Measurements from ENCODE around the gene HOXA3.

The HOXA3 gene

DNA sequence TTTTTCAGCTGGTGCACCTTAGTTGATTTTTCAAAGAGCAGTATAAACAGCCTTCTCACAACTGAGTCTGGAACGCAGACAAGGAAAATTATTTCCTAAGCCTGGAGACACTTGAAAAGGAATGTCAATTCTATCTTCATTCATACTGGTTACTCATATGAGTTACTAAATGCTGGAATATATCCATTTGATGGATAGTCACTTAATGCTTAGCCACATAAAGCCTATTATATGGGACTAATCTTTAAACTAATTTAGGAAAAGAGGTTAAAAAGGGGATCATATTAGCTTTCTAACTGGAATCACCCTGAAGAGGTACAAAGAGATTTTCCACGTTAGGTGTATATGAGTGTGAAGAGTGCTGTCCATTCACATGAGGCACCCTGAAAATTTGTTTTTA is 20.2 kb downstream of the HOXA3 start:
- H3K27me3 ChIP-seq (ENCODE audit: low read depth, low read length) = no peaks in the 10 kb centered on the region
- peaks cover 30 to 52% of the 10 kb centered on the region in 2 donors for H3K4me1 ChIP-seq (ENCODE audit: control insufficient read depth in 1 of 2, insufficient read depth in 2 of 2, low read length in 2 of 2)
- no peaks in the 10 kb centered on the region for H3K9me3 ChIP-seq (ENCODE audit: control insufficient read depth in 1 of 2, low read length in 2 of 2)
- no peak overlapping the region for H3K4me3 ChIP-seq (ENCODE audit: low read depth in 1 of 2, low read length in 2 of 2)
- H3K27ac ChIP-seq (ENCODE audit: low read length) = no peak overlapping the region
- H3K36me3 ChIP-seq (ENCODE audit: control insufficient read depth in 1 of 2, insufficient read depth in 2 of 2, low read length in 2 of 2) = no peaks in the 10 kb centered on the region

DNA sequence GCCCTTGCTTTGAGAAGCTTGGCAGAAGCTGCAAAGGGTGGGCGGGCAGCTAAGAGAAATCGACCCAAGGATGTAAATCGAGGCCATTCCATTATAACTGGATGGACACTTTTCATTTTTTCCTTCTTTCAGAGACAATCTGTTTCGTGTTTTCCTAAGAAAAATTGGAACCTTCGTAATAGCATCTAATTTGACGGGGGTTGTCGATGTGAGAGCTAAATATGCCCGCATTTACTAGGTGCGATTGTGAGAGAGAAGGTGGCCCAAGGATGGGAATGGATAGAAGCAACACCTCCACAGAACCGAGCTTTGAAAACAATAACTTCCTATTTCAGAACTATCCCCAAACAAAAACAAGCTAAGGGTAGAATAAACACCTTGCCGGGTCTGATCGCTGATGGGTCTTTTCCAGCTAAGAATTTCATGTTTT is 21.0 kb downstream of the HOXA3 start:
- H3K4me3 ChIP-seq (ENCODE audit: low read depth in 1 of 2, low read length in 2 of 2) = peak overlapping the region; percentile 64 to 70
- no peaks in the 10 kb centered on the region for H3K9me3 ChIP-seq (ENCODE audit: control insufficient read depth in 1 of 2, low read length in 2 of 2)
- no peaks in the 10 kb centered on the region for H3K36me3 ChIP-seq (ENCODE audit: control insufficient read depth in 1 of 2, insufficient read depth in 2 of 2, low read length in 2 of 2)
- no peaks in the 10 kb centered on the region for H3K27me3 ChIP-seq (ENCODE audit: low read depth, low read length)
- H3K4me1 ChIP-seq (ENCODE audit: control insufficient read depth in 1 of 2, insufficient read depth in 2 of 2, low read length in 2 of 2) = peaks cover 38 to 60% of the 10 kb centered on the region in 2 donors
- H3K27ac ChIP-seq (ENCODE audit: low read length) = peak overlapping the region; percentile 86

DNA sequence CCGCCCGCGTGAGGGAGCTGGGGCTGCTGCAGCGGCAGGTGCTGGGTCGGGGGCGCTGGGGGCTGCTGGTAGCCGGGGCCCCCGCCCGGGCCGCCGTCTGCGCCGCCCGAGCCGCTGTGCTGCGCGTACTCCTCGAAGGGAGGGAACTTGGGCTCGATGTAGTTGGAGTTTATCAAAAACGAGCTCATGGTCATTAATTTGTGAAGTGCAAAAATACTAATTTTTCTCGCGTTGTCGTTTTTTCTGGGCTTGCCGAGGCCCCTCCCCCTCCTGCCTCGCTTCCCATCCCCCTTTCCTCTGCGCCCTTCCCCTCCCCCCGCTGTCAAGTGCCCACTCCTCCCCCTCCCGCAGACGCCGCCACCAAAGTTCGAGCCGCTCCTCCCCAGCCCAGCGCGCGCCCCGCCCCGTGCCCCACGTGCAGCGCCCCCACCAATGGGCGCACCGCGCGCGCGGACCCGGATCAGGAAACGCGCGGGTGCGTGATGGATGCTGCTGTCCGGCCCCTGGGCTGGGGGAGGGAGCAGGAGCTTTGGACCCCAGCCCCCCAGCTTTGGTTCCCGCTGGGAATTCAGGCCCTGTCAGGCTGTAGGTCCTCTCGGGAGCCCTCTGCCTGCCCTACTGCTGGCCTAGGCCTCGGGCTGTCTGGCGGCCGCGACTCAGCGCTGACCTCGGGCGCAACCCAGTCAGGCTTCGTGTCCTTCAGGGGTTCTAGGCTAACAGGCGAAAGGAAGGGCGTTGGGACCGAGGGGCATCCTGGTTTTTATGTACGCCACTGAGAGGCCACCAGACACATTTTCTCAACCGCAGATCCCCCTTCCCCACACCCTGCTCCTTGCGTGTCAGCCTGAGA is 21.6 kb downstream of the HOXA3 start, which contains the start of gene HOXA4:
Gene HOXA4 (minus strand): TSS at position 218 of the 850 bp plus-strand sequence. CDS start 24 bp downstream, at position 194.
- Histone ChIP-seq H3K36me3 (ENCODE audit: control insufficient read depth in 1 of 2, insufficient read depth in 2 of 2, low read length in 2 of 2) (no peaks in the 10 kb centered on the region), H3K9me3 (ENCODE audit: control insufficient read depth in 1 of 2, low read length in 2 of 2) (no peaks in the 10 kb centered on the region), H3K4me3 (ENCODE audit: low read depth in 1 of 2, low read length in 2 of 2) (peak within 1 kb of the TSS; percentile 64 to 70), H3K27ac (ENCODE audit: low read length) (peak within 1 kb of the TSS; percentile 86), H3K27me3 (ENCODE audit: low read depth, low read length) (no peaks in the 10 kb centered on the region), H3K4me1 (ENCODE audit: control insufficient read depth in 1 of 2, insufficient read depth in 2 of 2, low read length in 2 of 2) (peaks cover 34 to 57% of the 10 kb centered on the region in 2 donors)

DNA sequence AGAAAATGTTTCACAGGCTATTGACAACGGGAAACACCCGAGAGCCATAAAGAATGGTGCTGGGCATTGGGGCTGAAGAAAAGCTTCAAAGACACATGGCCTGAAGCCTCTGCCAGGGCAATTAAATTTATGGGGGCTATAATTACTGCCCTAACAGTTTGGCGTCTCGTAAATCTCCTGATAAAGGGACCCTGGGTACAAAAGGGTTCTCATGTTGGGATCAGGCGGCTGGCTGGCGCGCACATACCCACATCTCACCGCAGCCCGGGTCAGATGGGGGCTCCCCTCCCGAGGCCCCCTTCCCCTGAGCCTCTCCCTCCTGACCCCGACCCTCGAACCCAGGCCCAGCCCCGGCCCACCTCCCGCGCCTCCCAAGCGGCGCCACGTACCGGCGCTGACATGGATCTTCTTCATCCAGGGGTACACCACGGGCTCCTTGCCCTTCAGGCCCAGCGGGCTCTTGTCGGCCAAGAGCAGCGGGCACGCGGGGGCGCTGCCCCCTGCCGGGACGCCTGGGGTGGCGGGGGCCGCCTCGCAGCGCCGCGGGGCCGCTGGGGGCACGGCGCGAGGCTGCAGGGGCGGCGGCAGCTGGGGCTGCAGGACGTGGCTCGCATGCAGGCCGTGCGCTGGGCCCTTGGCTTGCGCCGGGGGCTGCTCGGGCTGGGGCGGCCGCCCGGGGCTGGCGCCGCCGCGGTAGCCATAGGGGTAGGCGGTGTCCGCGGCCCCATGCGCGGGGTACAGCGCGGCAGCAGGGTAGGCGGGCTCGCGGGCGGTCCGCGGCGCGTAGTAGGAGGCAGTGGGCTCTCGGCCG is 22.4 kb downstream of the HOXA3 start:
- H3K4me3 ChIP-seq (ENCODE audit: low read depth in 1 of 2, low read length in 2 of 2) = peak overlapping the region; percentile 62 to 64
- peak overlapping the region; percentile 77 for H3K27ac ChIP-seq (ENCODE audit: low read length)
- no peaks in the 10 kb centered on the region for H3K36me3 ChIP-seq (ENCODE audit: control insufficient read depth in 1 of 2, insufficient read depth in 2 of 2, low read length in 2 of 2)
- no peaks in the 10 kb centered on the region for H3K27me3 ChIP-seq (ENCODE audit: low read depth, low read length)
- H3K4me1 ChIP-seq (ENCODE audit: control insufficient read depth in 1 of 2, insufficient read depth in 2 of 2, low read length in 2 of 2) = peaks cover 26 to 56% of the 10 kb centered on the region in 2 donors
- no peaks in the 10 kb centered on the region for H3K9me3 ChIP-seq (ENCODE audit: control insufficient read depth in 1 of 2, low read length in 2 of 2)

DNA sequence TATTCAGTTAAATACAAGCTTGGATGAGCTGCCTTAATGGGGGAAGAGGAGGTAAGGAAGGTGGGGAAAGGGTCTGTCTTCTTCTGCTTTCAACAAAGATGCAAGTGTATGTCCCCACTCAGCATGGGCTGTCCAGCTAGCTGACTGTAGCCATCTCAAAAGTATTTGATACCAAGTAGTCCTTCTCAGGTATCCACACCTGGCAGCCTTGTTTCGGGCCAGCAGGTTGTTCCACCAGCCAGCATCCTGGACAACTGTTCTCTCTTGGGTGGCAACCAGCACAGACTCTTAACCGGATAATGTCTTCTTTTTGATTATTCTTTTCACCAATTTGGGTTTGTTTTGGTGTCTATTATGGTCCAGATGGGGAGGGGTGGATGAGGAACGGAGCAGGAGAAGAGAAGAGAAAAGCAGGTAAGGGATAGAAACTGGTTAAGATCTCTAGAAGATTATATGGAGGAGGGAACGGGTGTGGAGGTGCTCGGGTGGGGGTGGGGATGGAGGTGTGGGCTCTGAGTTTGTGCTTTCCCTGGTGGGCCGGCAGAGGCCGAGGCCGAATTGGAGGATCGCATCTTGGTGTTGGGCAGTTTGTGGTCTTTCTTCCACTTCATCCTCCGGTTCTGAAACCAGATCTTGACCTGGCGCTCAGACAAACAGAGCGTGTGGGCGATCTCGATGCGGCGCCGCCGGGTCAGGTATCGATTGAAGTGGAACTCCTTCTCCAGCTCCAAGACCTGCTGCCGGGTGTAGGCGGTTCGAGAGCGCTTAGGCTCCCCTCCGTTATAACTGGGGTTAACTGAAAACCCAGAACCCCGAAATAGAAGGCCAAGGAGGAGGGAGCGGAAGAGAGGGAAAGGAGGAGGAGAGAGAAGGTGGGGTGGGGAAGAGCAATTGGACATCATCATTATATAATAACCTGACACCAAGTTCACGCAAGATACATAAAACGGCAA is 23.3 kb downstream of the HOXA3 start:
- peak overlapping the region; percentile 77 for H3K27ac ChIP-seq (ENCODE audit: low read length)
- H3K9me3 ChIP-seq (ENCODE audit: control insufficient read depth in 1 of 2, low read length in 2 of 2) = no peaks in the 10 kb centered on the region
- peaks cover 27 to 47% of the 10 kb centered on the region in 2 donors for H3K4me1 ChIP-seq (ENCODE audit: control insufficient read depth in 1 of 2, insufficient read depth in 2 of 2, low read length in 2 of 2)
- H3K36me3 ChIP-seq (ENCODE audit: control insufficient read depth in 1 of 2, insufficient read depth in 2 of 2, low read length in 2 of 2) = no peaks in the 10 kb centered on the region
- peak overlapping the region; percentile 62 to 64 for H3K4me3 ChIP-seq (ENCODE audit: low read depth in 1 of 2, low read length in 2 of 2)
- H3K27me3 ChIP-seq (ENCODE audit: low read depth, low read length) = no peaks in the 10 kb centered on the region

DNA sequence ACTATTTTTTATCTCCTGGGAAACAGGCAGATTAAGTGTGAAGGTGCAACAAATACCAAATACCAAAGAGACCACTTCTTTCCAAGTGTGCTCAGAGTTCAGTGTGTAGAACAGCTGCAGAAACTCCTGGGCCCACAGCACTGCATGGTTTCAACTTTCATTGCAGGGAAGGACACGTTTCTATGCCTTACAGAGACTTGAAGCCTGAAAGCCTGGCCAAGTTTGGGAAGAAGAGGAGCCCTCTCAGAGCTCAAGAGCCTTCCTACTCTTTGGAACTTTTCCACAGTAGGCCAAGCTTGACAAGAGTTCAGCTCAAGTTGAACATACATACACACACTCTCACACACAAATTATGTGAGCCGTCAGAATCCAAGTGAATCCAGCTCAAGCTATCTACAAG is 24.3 kb downstream of the HOXA3 start:
- Histone ChIP-seq H3K4me3 (ENCODE audit: low read depth in 1 of 2, low read length in 2 of 2) (peak overlapping the region; percentile 8 to 12), H3K9me3 (ENCODE audit: control insufficient read depth in 1 of 2, low read length in 2 of 2) (no peaks in the 10 kb centered on the region), H3K36me3 (ENCODE audit: control insufficient read depth in 1 of 2, insufficient read depth in 2 of 2, low read length in 2 of 2) (no peaks in the 10 kb centered on the region), H3K4me1 (ENCODE audit: control insufficient read depth in 1 of 2, insufficient read depth in 2 of 2, low read length in 2 of 2) (peaks cover 22 to 40% of the 10 kb centered on the region in 2 donors), H3K27ac (ENCODE audit: low read length) (peak overlapping the region; percentile 77), H3K27me3 (ENCODE audit: low read depth, low read length) (no peaks in the 10 kb centered on the region)

DNA sequence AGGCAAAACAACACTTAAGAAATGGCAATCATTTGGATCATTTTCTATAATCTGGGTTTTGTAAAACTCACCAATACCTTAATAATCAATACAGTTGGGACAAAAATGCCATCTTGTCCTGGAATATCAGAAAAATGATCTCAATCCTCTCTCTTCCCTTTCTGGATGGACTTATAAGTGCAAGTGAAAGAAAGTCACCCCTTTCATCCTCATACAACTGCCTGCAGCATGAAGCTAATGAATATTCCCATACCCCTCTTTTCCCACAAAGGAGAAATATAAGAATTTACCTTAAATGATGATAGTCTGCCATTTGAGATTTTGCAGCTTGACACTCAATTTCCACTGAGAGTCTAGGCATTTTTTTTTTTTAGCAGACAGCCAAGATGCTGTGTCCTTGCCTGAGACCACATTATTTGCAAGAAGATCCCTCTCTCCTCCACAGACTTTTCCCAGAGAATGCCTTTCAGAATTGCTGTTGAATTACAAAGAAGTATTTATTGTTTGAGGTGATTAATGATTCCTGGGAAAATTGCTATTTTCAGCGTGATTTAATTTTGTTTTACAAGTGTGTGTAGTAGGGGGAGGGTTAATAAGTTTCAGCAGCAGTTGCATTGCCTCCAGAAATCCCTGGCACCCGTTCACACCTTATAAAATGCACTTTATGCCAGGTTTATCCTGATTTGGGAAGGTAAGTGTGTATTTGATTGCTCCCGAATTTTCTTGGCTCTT is 25.6 kb downstream of the HOXA3 start:
- Histone ChIP-seq H3K4me1 (ENCODE audit: control insufficient read depth in 1 of 2, insufficient read depth in 2 of 2, low read length in 2 of 2) (peaks cover 22 to 37% of the 10 kb centered on the region in 2 donors), H3K4me3 (ENCODE audit: low read depth in 1 of 2, low read length in 2 of 2) (peak overlapping the region; percentile 7 to 16), H3K27ac (ENCODE audit: low read length) (peak overlapping the region; percentile 89), H3K27me3 (ENCODE audit: low read depth, low read length) (no peaks in the 10 kb centered on the region), H3K9me3 (ENCODE audit: control insufficient read depth in 1 of 2, low read length in 2 of 2) (no peaks in the 10 kb centered on the region), H3K36me3 (ENCODE audit: control insufficient read depth in 1 of 2, insufficient read depth in 2 of 2, low read length in 2 of 2) (no peaks in the 10 kb centered on the region)

DNA sequence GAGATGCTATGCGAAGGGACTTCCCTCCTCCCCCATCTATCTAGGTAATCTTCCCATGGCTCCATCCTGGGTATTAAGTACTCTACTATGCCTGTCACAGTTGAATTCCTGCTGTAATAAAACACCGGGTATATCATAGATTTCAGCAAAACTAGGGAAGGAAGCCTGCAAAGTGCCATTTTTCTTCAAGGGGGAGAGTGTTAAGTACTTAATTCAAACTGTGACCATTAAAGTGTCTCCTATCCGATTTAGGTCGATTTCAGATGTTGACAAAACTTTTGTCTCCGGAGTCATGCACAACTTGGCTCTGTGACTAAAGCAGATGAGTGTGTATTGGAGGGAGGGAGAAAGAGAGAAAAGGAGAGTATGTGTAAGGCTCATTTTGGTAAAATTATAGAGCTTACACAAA is 26.4 kb downstream of the HOXA3 start:
- Histone ChIP-seq H3K27me3 (ENCODE audit: low read depth, low read length) (no peaks in the 10 kb centered on the region), H3K36me3 (ENCODE audit: control insufficient read depth in 1 of 2, insufficient read depth in 2 of 2, low read length in 2 of 2) (no peaks in the 10 kb centered on the region), H3K4me3 (ENCODE audit: low read depth in 1 of 2, low read length in 2 of 2) (peak overlapping the region in 1 of 2 donors; percentile 17), H3K4me1 (ENCODE audit: control insufficient read depth in 1 of 2, insufficient read depth in 2 of 2, low read length in 2 of 2) (peaks cover 17 to 34% of the 10 kb centered on the region in 2 donors), H3K27ac (ENCODE audit: low read length) (peak overlapping the region; percentile 89), H3K9me3 (ENCODE audit: control insufficient read depth in 1 of 2, low read length in 2 of 2) (no peaks in the 10 kb centered on the region)

DNA sequence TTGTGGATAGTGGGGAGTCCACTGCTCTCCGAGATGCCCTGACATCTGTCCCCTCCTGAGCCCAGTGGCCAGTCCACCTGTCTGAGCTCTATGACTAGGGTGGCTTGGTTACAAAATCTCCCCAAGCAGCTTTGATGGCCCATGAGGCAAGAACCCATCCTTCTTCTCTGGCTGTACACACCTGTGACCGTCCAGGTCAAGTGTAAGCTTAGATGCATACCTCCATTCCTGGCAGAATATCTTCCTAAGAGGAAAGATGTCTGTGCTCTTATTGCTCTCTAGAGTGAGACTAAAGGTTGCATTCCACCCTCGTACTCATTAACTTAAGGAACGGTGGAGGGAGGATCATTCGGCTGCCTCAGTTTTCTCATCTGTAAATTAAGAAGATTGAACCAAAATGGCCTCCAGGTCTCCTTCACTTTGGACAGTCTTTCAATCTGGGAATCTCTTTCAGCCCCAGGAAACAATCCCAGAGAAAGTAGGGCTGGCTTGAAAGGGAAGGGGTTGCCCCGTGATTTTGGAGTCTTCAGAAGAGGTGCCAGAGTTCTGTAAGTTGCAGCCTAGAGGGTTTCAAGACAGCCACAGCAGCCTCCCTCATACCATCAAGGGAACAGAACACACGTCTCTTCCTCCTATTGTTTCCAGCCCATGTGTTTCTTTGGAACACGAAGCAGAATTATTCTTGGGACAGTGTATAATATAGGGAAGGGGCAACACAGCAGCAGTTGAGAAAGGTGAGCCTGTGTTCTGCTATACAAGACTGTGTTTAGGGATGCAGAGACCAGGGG is 27.3 kb downstream of the HOXA3 start:
- no peaks in the 10 kb centered on the region for H3K27me3 ChIP-seq (ENCODE audit: low read depth, low read length)
- peaks cover 17 to 41% of the 10 kb centered on the region in 2 donors for H3K4me1 ChIP-seq (ENCODE audit: control insufficient read depth in 1 of 2, insufficient read depth in 2 of 2, low read length in 2 of 2)
- H3K27ac ChIP-seq (ENCODE audit: low read length) = peak overlapping the region; percentile 89
- H3K36me3 ChIP-seq (ENCODE audit: control insufficient read depth in 1 of 2, insufficient read depth in 2 of 2, low read length in 2 of 2) = no peaks in the 10 kb centered on the region
- no peaks in the 10 kb centered on the region for H3K9me3 ChIP-seq (ENCODE audit: control insufficient read depth in 1 of 2, low read length in 2 of 2)
- peak overlapping the region in 1 of 2 donors; percentile 62 for H3K4me3 ChIP-seq (ENCODE audit: low read depth in 1 of 2, low read length in 2 of 2)
